CD4-positive, alpha-beta T cell treated with Interleukin-2 at 100 ng/mL for 4 hours (primary cell): ENCODE measurements around the gene CACNA2D2.

Experiments used
- DNase-seq: peaks from one replicate; pipeline ENCODE4 v3.0.0-alpha.2; 2020; ENCODE audit warnings: low spot score

The CACNA2D2 gene

GRCh38 chr3:50495609-50496423 lies 7.6 kb downstream of the CACNA2D2 start:
- no peak for DNase-seq

GRCh38 chr3:50494126-50494525 lies 9.3 kb downstream of the CACNA2D2 start:
- DNase-seq: no peak

GRCh38 chr3:50493623-50494022 lies 9.8 kb downstream of the CACNA2D2 start:
- no peak for DNase-seq

GRCh38 chr3:50493086-50493485 lies 10.3 kb downstream of the CACNA2D2 start:
- DNase-seq: no peak

- no peak for DNase-seq
Measured at GRCh38 chr3:50491023-50491422, 12.4 kb downstream of the CACNA2D2 start.

- no peak for DNase-seq
Measured at GRCh38 chr3:50490424-50490823, 13.0 kb downstream of the CACNA2D2 start.

GRCh38 chr3:50487181-50487580 lies 16.3 kb downstream of the CACNA2D2 start:
- no peak for DNase-seq

- no peak for DNase-seq
Measured at GRCh38 chr3:50486219-50486888, 17.1 kb downstream of the CACNA2D2 start.

GRCh38 chr3:50484722-50485121 lies 18.7 kb downstream of the CACNA2D2 start:
- DNase-seq: no peak

- no peak for DNase-seq
Measured at GRCh38 chr3:50483374-50483773, 20.1 kb downstream of the CACNA2D2 start.

GRCh38 chr3:50481992-50482391 lies 21.4 kb downstream of the CACNA2D2 start:
- no peak for DNase-seq

- no peak for DNase-seq
Measured at GRCh38 chr3:50480471-50480870, 23.0 kb downstream of the CACNA2D2 start.

- no peak for DNase-seq
Measured at GRCh38 chr3:50479523-50479922, 23.9 kb downstream of the CACNA2D2 start.

GRCh38 chr3:50478671-50479260 lies 24.7 kb downstream of the CACNA2D2 start:
- no peak for DNase-seq

- DNase-seq: no peak
Measured at GRCh38 chr3:50478051-50478450, 25.4 kb downstream of the CACNA2D2 start.

GRCh38 chr3:50475348-50475747 lies 28.1 kb downstream of the CACNA2D2 start:
- DNase-seq: no peak

GRCh38 chr3:50474717-50475116 lies 28.7 kb downstream of the CACNA2D2 start:
- no peak for DNase-seq

GRCh38 chr3:50473768-50474167 lies 29.7 kb downstream of the CACNA2D2 start:
- DNase-seq: no peak

GRCh38 chr3:50472958-50473357 lies 30.5 kb downstream of the CACNA2D2 start:
- peak; percentile 2 for DNase-seq

GRCh38 chr3:50470658-50471057 lies 32.8 kb downstream of the CACNA2D2 start:
- DNase-seq: no peak

- no peak for DNase-seq
Measured at GRCh38 chr3:50467919-50468318, 35.5 kb downstream of the CACNA2D2 start.

GRCh38 chr3:50466177-50466576 lies 37.3 kb downstream of the CACNA2D2 start:
- DNase-seq: peak; percentile 12

- DNase-seq: no peak
Measured at GRCh38 chr3:50464569-50464968, 38.9 kb downstream of the CACNA2D2 start.
